HG03039 (cell line): Measurements from ENCODE around the gene C11orf91.
"Not testable (repeated sequence)": the region's sequence is repeated elsewhere in the genome, so short reads cannot be mapped to it uniquely, and the experiment has no call there.

Experiments used
- ATAC-seq: cut with Tn5 transposase; IDR thresholded peaks from one replicate; pipeline ENCODE4 v1.9.1; 2021; ENCODE audit warnings: mild to moderate bottlenecking, moderate library complexity; ENCODE audit not compliant: unreplicated experiment

Gene C11orf91, protein sequence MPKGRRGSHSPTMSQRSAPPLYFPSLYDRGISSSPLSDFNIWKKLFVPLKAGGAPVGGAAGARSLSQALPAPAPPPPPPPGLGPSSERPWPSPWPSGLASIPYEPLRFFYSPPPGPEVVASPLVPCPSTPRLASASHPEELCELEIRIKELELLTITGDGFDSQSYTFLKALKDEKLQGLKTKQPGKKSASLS

DNA sequence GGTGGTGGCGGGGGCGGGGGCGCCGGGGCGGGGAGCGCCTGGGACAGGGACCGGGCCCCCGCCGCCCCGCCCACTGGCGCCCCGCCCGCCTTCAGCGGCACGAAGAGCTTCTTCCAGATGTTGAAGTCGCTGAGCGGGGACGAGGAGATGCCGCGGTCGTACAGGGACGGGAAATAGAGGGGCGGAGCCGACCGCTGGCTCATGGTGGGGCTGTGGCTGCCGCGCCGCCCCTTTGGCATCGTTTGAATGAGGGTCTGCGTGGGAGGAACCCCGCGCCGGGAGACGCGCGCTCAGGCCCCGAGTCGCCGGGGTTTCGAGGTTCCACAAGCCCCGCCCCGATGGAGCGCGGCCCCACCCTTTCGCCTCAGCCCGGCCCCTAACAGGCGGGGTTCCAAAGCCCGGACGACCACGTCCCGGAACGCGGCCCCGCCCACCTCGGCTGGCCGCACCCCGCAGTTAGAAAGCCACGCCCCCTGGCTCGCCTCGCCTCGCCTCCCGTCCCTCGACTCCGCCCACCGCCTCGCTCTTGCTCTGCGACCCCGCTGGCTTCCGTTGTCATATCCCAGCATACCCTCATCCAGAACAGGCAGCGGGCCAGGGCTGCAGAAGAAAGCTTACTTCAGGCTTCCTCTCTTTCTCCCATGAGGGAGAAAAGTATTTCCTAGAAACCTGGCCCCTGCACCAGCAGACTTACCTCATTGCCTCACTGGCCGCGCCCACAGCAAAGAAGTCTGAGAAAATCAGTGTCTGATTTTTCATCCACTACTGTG lies at the start of gene C11orf91:
Gene C11orf91, minus strand, starts transcription at position 325 of the 770 bp plus-strand sequence. Its CDS starts 86 bp downstream, at position 239.
- ATAC-seq = peak; percentile 88

GRCh38 chr11:33747979-33748378 lies 47.4 kb upstream of the C11orf91 start:
- no peak for ATAC-seq

DNA sequence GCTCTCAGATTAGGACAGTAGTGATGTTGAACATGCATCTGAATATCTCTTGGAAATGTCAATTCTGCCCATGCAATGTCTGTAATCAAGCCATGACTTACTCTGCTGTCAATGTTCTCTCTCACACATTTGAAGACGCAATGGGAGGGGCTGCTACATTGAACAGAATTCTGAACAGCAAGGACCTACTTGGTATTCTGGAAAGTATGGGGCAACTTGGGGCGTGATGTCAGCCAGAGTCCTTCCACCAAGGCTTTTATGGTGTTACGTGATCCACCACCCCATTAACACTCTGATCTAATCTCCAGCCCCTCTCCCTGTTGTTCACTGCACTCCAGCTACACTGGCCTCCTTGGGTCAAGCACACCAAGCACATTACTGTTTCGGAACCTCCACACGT lies 42.7 kb upstream of the C11orf91 start:
- no peak for ATAC-seq

DNA sequence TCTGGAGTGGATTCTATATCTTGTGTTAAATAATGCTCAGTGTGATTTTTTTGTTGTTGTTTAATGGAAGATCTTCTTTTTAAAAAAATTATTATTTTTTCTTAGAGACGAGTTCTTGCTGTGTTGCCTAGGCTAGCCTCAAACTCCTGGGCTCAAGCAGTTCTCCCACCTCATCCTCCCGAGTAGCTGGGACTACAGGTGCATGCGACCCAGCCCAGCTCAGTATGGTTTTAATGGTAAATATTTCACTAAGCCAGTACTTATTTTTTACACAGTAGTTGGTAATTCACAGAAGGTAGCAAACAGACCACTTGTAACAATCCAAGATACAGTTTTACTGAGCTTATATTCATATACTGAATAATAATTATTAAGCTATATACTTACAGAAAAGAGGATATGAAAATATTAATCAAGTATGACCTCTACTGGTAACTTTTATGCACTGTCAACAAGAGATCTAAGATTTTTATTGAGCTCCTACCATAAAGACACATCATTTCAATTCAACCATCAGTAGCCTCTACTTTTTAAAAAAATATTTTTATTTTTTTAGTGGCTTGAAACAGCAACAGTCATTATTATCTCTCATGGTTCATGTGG lies 41.7 kb upstream of the C11orf91 start:
- no peak for ATAC-seq

DNA sequence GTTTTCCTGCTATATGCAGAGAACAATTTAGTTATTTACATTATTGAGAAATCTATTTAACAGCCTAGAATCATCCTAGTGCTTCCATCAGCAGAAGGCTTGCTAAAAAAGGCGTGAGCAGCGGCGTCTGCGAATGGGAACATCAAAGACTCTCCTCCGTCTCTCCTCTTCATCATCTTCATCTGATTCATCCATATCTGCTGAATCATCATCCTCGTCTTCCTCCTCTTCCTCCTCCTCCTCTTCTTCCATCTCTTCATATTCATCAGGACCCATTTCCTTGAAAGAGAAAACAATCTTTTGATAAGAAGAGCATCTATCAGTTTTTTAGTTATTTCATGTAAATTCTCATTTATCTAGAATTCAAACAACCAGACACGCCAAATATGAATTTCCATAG lies 41.2 kb upstream of the C11orf91 start:
- no peak for ATAC-seq

DNA sequence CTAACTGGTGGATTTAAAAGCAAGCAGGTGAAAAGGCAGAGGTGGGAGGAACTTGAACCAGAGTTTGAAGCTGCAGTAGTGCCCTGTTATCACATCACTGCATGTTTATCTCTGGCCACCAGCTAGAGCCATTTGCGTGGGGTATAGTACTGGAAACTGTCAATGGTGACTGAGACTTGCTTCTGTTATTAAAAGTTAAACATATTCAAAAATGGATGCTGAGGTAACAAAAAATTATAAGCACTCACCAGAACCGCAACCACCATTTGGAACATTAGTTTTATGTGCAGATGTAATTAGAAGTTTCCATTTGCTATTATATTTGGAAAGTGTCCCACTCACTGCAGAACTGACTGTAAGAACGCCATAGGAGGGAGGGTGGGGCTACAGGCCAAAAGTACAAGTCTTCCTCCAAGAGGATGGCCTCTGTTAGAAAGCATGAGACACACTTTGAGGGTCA lies 36.8 kb upstream of the C11orf91 start:
- ATAC-seq = no peak

GRCh38 chr11:33736148-33736812 lies 35.7 kb upstream of the C11orf91 start, which contains the start of gene CD59:
Gene CD59 (minus strand): TSS chr11:33736423. CDS start chr11:33722445, 13,978 bp downstream.
- peak; percentile 59 for ATAC-seq

DNA sequence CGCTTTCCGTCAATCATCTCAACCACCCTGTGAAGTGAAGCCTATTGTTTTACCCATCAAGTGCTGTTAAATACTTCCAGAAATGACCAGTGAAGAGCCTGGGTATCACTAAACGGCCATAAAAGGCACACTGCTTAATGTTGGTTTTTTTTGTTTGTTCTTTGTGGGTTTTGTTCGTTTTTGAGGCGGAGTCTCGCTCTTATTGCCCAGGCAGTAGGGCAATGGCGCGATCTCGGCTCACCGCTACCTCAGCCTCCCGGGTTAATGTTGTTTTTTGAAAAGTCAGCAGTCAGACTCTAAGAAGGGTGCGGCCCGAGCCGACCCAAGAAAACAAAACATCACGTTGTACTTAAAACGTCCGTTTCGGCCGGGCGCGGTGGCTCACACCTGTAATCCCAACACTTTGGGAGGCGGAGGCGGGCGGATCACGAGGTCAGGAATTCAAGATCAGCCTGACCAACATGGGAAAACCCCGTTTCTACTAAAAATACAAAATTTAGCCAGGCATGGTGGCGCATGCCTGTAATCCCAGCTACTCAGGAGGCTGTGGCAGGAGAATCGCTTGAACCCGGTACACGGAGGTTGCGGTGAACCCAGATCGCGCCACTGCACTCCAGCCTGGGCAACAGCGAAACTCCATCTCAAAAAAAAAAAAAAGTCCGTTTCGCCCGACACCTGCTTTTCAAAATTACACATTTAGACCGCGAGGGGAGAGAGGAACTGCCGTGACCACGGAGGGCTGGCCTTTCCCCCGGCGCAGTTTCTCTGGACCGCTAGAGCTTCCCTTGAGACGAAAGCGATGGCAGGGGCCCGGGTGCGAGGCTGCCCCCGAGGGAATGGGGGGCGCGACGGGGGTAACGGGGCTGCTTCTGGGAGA lies 34.9 kb upstream of the C11orf91 start:
- peak; percentile 37 for ATAC-seq

DNA sequence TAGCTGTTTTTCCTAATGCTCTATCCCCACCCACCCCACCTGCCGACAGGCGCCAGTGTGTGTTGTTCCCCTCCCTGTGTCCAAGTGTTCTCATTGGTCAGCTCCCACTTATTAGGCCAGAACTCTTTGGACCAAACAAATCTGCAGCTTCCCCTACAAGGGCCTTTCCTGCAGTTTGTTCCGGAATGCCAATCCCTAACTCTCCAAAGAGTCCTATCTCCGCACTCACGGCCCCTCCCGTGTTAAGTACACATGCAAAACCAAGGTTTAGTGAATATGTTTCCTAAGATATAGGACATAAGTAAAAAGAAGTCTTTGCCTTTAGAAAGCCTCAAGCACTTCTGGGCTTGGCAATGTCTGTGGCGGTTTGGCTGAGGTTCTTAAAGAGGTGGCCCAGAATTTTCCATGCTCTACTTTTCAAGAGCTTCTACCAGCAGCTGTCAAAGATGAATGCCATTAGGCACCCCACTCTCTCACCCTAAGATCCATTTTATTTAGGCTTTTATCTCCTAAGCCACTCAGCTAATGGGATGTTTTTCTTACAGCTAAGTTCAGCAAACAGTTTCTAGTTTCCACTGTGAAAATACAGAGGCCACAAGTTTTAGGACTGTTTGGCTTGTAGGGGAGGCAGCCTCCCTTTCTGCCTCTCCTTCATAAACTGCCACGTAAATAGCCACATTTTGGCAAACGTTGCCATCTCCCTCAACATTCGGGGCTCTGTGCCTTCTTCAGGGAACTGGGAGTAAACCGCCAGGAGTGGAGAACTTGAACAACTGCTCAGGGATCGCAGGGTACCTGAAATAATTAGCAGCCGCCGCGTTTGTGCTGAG lies 34.0 kb upstream of the C11orf91 start:
- ATAC-seq = no peak

- no peak for ATAC-seq
These were observed 33.4 kb upstream of the C11orf91 start for GRCh38 chr11:33733980-33734379.

- no peak for ATAC-seq
These were observed 31.3 kb upstream of the C11orf91 start for GRCh38 chr11:33731723-33732531.

DNA sequence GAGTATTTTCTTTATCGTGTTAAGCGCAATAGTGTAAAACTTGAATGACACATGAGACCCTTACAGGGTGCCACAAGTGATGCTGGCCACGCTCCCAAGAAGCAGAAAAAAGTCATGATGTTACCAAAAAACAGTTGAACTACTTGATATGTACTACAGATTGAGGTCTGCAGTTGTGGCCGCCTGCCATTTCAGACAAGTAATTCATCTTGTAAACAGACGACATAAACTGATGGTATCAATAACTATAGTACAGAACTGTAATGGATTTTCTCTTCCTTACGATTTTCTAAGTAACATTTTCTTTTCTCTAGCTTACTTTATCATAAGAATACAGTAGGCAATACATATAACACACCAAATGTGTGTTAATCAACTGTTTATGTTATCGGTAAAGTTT lies 30.1 kb upstream of the C11orf91 start:
- ATAC-seq = no peak

DNA sequence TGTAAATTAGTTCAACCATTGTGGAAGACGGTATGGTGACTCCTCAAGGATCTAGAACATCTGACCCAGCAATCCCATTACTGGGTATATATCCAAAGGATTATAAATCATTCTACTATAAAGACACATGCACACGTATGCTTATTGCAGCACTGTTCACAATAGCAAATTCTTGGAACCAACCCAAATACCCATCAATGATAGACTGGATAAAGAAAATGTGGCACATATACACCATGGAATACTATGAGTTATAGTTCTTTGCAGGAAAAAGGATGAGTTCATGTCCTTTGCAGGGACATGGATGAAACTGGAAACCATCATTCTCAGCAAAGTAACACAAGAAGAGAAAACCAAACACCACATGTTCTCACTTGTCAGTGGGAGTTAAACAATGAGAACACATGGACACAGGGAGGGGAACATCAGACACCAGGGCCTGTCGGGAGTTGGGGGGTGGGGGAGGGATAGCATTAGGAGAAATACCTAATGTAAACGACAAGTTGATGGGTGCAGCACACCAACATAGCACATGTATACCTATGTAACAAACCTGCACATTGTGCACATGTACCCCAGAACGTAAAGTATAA lies 28.5 kb upstream of the C11orf91 start:
- not testable (repeated sequence) for ATAC-seq

DNA sequence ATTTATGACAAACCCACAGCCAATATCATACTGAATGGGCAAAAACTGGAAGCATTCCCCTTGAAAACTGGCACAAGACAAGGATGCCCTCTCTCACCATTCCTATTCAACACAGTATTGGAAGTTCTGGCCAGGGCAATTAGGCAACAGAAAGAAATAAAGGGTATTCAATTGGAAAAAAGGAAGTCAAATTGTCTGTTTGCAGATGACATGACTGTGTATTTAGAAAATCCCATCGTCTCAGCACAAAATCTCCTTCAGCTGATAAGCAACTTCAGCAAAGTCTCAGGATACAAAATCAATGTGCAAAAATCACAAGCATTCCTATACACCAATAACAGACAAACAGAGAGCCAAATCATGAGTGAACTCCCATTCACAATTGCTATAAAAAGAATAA lies 26.9 kb upstream of the C11orf91 start:
- not testable (repeated sequence) for ATAC-seq

DNA sequence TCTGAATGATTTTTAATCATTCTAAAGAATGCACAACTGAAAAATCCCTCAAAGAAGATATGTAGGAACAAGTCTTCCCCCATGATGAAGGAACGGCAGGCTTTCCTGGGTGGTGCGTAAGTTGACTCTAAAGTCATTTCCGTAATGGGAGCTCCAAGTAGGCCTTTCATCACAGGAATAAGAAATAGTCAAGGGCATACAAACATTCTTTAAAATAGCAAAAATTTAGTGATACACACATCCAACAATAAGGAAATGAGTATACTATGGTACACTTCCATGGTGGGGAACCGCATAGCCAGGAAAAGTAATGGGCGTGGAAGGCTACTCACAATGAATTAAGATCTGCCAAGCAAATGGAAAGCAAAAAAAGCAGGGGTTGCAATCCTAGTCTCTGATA lies 24.9 kb upstream of the C11orf91 start:
- ATAC-seq = no peak

DNA sequence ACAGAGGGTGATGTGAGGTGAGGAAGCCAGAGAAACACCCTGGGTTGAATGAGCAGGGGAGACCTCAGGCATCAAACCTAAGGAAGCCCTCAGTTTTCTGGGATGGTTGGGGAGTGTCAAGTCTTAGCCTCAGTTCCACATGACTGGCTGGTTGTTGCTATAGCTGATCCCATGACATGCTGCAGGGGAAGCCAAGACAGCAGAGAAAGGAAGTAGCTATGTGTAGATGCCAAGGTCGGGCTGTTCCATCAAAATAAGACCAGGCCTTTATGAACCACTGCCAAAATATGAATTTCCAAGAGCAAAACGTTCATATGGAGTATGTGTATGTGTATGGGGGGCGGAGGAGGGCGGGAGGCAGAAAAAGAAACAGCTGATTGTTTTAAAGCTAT lies 24.0 kb upstream of the C11orf91 start:
- ATAC-seq = no peak

GRCh38 chr11:33723238-33723881 lies 22.7 kb upstream of the C11orf91 start:
- no peak for ATAC-seq
